Left forelimb (tissue), 1 donor: ENCODE measurements around the gene PRKACB.

ENCODE experiments used
- DNase-seq: peaks from one replicate; pipeline ENCODE4 v3.0.0-alpha.2; 2018; ENCODE audit warnings: low spot score

PRKACB gene

DNA sequence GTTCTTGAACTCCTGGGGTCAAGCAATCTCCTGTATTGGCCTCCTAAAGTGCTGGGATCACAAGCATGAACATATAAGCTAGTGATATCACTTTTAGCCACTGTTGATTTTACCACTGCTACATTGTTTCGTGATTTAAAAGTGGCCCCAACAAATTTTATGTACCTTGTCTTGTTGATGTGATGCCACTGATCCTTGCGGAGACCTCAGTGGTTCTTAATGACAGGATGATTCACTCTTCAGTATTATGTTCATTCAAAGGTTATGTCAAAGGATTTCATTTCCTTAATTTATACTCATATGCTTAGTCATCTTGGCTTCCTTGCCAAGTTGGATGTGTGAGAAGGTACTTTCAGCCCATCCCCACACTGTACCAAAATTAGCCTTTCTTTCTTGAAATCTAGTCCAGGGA, 12.1 kb downstream of the PRKACB start:
- no peak for DNase-seq

GRCh38 chr1:84159533-84160240, 15.6 kb downstream of the PRKACB start:
- no peak for DNase-seq

- no peak for DNase-seq
These were observed 18.2 kb downstream of the PRKACB start for GRCh38 chr1:84162295-84162694.

DNA sequence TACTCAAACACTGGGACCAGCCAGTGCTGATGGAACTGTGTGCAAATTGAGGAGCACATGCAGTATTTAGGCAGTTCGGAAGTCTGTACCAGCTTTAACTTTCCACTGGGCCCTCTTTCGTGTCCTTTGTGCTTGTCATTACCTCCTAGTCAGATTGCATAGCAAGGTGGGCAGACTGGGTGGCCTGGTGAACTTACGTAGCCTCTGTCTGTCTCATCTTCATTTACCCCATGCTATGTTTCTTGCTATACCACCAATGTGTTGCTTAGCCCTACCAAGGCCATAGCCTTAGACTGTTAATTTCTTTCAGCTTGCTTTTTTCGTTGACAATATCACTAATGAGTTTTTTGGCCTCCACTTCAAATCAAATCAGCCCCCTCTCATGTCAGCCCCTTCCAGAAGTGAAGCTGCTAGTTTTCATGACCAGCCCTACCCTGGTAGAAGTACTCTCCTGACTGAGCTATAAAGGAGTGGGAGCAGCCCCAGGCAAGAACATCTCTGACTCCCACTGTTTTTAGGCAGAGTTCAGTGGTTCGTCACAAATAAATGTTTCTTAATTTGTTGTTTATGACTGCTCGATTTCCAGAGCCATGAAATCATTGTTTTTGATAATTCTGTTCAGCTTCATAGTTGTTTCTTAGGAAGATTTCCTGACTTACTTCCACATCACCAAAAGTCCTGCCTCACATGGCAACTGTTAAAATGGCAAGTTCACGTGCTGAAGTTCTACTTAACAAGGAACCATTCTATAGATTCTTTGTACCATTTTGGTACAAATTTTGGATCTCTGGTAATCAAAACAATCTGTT, 19.3 kb downstream of the PRKACB start:
- no peak for DNase-seq

DNA sequence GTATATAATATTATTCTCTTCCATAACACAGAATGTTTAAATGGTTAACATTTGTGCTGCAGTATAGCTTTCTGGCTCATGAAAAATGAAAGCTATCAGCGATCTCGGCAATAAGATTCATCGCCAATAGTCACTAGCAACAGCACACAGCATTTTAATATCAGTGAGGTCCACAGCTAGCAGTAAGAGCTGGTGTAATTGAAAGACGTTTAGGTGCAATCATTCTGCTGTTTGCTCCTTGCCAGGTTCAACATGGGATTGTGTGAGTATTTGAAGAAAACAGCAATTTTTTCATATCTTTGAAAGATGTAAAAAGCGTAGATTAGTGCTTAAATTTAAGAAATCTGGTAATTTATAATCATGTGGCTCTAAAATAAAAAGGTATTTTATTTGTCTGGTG, 20.1 kb downstream of the PRKACB start:
- DNase-seq, result no peak

- no peak for DNase-seq
These were observed 20.5 kb downstream of the PRKACB start for GRCh38 chr1:84164567-84165021.

- no peak for DNase-seq
These were observed 21.5 kb downstream of the PRKACB start for GRCh38 chr1:84165601-84166000.

DNA sequence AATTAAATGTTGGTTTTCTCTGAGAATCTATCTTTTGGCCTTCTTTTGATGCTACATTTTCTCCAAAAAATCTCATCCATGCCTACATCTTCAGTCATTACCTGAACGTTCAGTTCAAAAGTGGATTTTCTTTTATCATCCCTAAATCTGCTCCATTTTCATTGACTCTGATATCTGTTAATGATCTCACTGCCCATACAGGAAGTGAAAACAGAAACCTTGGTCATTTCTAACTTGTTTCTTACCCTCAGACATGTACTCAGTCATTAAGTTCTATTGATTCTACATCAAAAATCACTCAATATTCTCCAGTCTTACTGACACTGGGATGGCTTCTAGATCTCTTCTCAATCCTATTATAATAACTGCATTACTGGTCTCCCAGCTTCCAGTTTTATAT, 22.7 kb downstream of the PRKACB start:
- DNase-seq, result no peak

- no peak for DNase-seq
These were observed 24.7 kb downstream of the PRKACB start for GRCh38 chr1:84168783-84169182.

GRCh38 chr1:84170171-84170570, 26.1 kb downstream of the PRKACB start:
- no peak for DNase-seq

GRCh38 chr1:84171481-84171880, 27.4 kb downstream of the PRKACB start:
- DNase-seq, result no peak

GRCh38 chr1:84174051-84174556, 30.0 kb downstream of the PRKACB start:
- DNase-seq, result no peak

DNA sequence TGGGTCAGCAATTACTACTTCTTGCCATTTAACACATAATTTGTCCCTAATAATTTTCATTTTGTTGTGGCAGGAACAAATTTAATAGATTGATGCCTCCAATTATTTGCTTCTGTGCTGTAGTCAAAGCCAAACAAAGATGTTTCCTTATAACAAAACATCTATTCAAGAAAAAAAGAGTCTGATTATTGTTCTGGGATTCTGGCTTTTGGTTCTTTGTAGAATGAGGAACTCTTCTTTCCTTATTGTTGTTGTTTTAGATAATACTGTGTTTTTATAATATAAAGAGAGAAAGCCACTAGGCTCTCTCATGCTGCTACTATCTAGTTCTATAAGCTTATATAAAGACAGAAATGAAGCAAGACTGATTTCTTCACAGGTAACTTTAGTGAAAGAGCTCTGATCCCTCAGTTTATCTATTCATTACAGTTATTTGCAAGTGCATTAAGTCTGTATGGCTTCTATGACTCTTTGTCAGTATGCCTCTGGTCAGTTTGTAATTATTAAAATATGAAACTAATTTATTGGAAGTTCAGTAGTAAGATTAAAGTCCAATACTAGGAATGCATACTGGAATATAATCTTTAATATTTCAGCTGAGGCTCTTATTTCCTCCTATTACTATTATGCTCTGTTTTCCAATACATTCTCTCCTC, 37.4 kb downstream of the PRKACB start:
- DNase-seq, result no peak

DNA sequence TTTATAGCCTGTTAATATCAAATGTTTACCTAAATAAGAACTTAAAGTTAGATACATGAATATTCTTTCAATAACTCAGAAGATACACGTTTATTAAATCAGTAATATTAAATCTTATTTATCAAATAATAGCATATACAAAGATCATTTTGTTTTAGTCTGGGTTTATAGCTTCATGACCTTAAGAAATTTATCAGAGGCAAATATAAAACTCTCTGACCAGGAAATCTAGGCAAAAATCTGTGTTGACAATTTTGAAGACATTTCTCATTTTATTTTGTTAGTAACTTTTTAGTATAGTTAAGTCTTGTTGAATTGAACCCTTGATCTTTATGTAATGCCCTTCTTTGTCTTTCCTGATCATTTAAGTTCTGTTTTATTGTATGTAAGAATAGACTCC, 46.4 kb downstream of the PRKACB start:
- no peak for DNase-seq

DNA sequence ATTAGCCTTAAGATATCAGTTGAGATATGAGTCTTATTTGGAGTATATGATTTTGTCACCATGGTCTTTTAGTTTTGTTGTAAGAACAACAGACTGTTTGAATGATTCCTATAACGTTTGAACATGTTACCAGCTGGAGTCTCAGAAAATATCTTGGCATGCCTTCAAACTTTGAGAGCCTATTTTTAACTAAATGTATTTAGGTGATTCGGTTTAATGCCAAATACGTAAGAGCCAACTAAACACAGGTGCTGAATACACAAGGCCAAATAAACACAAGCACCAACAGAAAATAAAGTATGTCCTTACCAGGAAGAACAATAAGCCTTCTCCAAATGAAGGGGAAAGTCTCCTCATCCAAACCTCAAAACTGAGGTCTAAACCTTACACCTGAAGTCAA, 48.6 kb downstream of the PRKACB start:
- DNase-seq, result no peak

GRCh38 chr1:84198832-84199231, 54.8 kb downstream of the PRKACB start:
- no peak for DNase-seq

GRCh38 chr1:84199257-84199656, 55.2 kb downstream of the PRKACB start:
- no peak for DNase-seq

DNA sequence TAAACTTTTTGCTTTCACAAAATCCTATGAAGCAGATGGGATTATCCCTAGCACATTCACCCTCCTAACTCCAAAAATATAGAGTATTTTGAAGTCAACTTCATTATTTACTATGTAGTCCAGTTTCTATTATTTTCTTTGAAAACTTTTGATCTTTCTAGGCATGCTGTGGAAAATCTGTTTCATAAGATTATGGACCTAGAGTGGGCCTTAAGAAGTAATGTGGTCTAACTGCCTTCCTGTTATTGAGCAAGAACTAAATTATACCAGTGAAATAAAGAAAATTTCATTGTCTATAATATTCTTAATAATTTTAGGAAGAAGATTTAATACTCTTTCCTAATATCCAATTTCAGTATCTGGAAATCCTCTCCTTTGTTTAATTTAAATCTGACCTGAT, 58.1 kb downstream of the PRKACB start:
- no peak for DNase-seq

DNA sequence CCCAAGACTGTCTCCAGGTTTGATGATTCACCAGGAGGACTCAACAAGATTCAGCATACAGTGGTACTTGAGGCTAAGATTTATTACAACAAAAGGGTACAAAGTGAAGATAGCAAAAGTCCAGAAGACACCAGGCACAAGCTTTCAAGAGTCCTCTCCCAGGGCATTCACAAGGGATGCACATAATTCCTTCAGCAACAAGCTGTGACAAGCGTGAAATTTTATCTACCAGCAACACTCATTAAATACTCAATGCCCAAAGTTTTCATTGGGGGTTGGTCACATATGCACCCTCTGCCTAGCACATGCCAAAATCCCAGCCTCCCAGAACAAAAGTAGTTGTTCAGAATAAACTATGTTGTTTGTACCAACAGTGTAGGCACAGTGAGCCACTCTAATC, 62.3 kb downstream of the PRKACB start:
- DNase-seq, result no peak

GRCh38 chr1:84208935-84209334, 64.9 kb downstream of the PRKACB start:
- no peak for DNase-seq

DNA sequence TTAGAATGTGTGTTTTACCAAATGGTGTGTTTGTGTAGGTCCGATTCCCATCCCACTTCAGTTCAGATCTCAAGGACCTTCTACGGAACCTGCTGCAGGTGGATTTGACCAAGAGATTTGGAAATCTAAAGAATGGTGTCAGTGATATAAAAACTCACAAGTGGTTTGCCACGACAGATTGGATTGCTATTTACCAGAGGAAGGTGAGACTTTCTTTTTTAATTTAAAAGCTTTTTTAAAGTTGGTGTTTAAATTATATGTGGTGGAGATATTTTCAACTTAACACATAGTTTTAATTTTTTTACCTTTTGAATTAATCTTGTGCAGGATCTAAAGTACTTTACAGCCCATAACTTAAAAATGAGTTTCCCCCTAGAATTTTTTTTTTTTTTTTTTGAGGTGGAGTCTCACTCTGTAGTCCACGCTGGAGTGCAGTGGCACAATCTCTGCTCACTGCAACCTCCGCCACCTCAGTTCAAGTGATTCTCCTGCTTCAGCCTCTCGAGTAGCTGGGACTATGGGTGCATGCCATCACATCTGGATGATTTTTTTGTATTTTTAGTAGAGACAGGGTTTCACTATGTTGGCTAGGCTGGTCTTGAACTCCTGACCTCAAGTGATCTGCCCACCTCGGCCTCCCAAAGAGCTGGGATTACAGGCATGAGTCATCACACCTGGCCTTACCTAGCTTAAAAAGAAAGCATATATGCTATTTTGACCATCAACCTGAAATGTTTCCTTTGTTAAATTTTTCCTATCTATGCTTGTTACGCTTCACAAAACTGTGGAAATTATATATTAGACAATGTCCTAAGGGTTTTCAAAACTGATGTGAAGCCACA, 70.3 kb downstream of the PRKACB start:
- DNase-seq, result no peak

DNA sequence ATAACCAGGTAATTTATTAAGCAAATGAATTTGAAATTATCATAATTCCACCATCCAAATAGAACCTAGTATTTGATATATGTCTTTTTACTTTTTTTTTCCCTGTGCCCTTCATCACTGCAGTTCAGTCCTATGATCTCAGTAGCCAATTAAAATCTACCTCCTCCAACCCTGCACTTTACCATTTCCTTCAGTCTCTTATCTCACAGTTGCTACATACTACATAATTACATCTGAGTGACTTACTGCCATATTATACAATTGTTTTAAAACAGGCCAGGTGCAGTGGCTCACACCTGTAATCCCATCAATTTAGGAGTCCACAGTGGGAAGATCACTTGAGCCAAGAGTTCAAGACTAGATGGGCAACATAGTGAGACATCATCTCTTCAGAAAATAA, 73.2 kb downstream of the PRKACB start:
- DNase-seq, result no peak
